NCI-H1436 (cell line): ENCODE measurements around the gene MFSD12.
"Not testable (repeated sequence)": the region's sequence is repeated elsewhere in the genome, so short reads cannot be mapped to it uniquely, and the experiment has no call there.

Source experiments
- DNase-seq: peaks from one replicate; lab custom pipeline; 2025; lab: John Stamatoyannopoulos, UW

MFSD12 gene

GRCh38 chr19:3536429-3537100, 20.8 kb downstream of the MFSD12 start:
- DNase-seq = no peak

DNA sequence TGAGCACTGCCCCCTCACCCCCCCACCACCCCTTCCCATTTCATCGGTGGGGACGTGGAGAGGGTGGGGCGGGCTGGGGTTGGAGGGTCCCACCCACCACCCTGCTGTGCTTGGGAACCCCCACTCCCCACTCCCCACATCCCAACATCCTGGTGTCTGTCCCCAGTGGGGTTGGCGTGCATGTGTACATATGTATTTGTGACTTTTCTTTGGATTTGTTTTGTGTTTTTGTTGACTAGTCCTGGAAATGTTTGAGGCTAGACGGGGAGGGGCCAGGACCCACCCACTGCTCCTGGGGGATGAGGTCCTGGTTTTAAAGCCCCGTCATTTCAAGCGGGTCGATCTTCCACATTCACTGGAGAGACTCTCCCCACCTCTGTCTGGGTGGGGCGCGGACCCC, 21.4 kb downstream of the MFSD12 start:
- no peak for DNase-seq

GRCh38 chr19:3535563-3535965, 21.8 kb downstream of the MFSD12 start:
- DNase-seq = no peak

DNA sequence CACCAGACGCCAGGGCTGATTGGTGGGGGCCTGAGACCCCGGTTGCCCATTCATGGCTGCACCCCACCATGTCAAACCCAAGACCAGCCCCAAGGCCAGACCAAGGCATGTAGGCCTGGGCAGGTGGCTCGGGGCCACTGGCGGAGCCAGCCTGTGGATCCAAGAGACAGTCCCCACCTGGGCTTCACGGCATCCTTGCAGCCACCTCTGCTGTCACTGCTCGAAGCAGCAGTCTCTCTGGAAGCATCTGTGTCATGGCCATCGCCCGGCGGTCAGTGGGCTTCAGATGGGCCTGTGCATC, 22.2 kb downstream of the MFSD12 start:
- DNase-seq = no peak

- no peak for DNase-seq
Observed at GRCh38 chr19:3534375-3535234, 22.8 kb downstream of the MFSD12 start.

DNA sequence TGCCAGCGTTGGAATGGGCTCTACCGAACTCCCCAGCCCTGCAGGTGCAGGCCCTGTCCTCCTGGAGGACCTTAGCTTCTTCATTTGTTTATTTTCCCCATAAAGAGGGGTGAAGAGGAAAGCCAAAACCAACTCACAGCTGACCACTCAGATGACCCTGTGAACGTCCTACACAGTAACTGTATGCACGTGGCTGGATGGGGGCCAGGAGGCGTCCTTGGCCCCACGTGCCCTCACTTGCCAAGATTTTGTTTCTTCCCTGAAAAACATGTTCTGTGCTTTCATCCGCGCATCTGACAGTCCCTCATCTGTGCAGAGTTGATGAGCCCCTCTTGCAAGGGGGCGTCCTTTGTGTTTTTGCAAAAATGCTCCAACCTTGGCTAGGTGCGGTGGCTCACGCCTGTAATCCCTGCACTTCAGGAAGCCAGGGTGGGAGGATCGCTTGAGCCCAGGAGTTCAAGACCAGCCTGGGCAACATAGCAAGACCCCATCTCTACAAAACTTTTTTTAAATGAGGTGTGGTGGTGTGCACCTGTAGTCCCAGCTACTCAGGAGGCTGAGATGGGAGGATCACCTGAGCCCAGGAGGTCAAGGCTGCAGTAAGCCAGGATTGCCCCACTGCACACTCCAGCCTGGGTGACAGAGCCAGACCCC, 23.7 kb downstream of the MFSD12 start:
- no peak for DNase-seq

- no peak for DNase-seq
Observed at GRCh38 chr19:3533033-3533432, 24.4 kb downstream of the MFSD12 start.

DNA sequence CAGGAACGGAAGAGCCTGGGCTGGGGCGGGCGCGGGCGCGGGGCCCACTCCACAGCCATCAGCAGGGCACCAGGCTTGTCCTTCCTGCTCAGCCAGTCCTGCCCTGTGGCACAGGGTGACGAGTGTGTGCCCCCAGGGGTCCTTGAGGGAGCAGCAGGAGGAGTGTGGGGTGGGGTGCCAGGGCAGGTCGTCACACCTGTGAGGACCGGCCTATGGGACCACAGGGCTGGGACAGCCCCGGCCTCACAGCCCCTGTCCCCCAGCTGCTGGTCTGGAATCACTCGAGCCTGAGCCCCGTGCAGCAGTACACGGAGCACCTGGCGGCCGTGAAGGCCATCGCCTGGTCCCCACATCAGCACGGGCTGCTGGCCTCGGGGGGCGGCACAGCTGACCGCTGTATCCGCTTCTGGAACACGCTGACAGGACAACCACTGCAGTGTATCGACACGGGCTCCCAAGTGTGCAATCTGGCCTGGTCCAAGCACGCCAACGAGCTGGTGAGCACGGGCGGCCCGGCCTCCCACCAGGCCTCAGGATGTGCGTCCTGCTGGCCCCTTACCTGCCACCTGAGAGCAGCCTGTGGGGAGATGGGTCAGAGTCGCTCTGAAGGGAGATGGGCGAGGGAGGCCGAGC, 25.1 kb downstream of the MFSD12 start:
- DNase-seq = no peak

- DNase-seq = no peak
Observed at GRCh38 chr19:3531716-3532115, 25.7 kb downstream of the MFSD12 start.

GRCh38 chr19:3530389-3530788, 27.0 kb downstream of the MFSD12 start:
- DNase-seq = no peak

DNA sequence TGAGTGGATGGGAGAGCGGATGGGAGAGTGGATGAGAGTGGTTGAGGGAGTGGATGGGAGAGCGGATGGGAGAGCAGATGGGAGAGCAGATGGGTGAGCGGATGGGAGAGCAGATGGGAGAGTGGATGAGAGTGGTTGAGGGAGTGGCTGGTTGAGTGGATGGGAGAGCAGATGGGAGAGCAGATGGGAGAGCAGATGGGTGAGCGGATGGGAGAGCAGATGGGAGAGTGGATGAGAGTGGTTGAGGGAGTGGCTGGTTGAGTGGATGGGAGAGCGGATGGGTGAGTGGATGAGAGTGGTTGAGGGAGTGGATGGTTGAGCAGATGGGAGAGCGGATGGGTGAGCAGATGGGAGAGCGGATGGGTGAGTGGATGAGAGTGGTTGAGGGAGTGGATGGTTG, 28.1 kb downstream of the MFSD12 start:
- DNase-seq = not testable (repeated sequence)

DNA sequence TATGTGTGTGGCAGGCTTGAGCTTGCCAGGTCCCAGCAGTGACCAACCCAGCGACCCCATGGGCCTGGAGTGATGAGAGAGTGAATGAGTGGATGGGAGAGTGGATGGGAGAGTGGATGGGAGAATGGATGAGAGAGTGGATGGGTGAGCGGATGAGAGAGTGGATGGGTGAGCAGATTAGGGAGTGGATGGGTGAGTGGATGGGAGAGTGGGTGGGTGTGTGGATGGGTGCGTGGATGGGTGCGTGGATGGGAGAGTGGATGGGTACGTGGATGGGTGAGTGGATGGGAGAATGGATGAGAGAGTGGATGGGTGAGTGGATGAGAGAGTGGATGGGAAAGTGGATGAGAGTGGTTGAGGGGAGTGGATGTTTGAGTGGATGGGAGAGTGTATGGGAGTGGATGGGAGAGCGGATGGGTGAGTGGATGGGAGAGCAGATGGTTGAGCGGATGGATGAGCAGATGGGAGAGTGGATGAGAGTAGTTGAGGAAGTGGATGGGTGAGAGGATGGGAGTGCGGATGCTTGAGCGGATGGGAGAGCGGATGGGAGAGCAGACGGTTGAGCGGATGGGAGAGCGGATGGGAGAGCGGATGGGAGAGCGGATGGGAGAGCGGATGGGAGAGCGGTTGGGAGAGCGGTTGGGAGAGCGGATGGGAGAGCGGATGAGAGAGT, 28.7 kb downstream of the MFSD12 start:
- DNase-seq = no peak

- DNase-seq = no peak
Observed at GRCh38 chr19:3528080-3528479, 29.3 kb downstream of the MFSD12 start.

DNA sequence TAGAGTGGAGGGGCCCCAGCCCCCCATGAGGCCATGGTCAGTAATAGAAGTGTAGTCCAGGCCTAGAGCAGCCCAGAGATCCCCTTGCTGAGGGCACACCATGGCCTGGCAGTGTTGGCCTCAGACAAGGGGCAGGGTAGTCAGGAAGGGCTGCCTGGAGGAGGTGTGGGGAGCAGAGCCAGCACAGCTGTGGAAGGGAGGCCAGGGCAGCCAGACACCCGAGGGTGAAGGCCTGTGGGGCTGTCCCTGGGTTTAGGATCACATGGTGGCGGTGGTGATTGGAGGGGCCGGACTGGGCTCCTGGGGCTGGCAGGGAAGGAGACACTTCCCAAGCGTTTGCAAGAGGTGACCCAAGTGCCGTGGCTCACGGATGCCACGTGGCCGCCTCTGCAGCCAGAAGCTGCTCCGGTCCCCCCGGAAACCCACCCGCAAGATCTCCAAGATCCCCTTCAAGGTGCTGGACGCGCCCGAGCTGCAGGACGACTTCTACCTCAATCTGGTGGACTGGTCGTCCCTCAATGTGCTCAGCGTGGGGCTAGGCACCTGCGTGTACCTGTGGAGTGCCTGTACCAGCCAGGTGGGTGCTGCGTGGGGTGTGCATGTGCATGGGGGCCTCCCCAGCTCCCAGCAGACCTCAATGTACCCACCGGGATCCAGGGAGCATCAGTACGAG, 30.0 kb downstream of the MFSD12 start:
- DNase-seq = no peak

DNA sequence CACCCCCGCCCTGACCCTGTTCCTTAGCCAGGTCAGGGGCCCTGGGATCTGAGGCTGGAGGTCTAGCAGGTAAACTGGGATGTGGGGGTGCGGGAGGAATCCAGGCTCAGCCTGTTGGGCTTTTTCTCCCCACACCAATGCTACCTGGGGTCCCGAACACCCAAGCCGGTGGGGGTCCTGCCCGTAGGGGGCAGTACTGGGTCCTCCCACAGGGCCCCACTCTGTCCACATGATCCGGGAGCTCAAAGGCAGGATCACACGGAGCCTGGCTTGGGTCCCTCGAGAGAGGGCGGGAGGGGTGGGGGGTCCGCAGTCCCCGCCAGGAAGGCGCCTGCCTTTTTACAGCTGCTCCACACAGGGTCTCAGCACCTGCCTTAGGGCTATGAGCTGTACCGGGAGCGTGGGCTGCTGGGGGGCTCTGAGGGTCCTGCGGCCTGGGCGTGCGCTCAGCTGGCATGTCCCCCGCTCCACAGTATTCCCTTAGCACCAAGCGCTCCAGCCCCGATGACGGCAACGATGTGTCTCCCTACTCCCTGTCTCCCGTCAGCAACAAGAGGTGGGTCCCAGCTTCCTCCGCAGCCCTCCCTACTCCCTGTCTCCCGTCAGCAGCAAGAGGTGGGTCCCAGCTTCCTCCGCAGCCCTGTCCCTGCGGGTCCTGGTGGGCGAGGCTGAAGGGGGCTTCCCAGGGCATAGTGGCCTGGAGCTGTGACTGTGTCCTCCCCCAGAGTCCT, 30.7 kb downstream of the MFSD12 start:
- DNase-seq = no peak

GRCh38 chr19:3524904-3525451, 32.4 kb downstream of the MFSD12 start:
- DNase-seq = no peak

DNA sequence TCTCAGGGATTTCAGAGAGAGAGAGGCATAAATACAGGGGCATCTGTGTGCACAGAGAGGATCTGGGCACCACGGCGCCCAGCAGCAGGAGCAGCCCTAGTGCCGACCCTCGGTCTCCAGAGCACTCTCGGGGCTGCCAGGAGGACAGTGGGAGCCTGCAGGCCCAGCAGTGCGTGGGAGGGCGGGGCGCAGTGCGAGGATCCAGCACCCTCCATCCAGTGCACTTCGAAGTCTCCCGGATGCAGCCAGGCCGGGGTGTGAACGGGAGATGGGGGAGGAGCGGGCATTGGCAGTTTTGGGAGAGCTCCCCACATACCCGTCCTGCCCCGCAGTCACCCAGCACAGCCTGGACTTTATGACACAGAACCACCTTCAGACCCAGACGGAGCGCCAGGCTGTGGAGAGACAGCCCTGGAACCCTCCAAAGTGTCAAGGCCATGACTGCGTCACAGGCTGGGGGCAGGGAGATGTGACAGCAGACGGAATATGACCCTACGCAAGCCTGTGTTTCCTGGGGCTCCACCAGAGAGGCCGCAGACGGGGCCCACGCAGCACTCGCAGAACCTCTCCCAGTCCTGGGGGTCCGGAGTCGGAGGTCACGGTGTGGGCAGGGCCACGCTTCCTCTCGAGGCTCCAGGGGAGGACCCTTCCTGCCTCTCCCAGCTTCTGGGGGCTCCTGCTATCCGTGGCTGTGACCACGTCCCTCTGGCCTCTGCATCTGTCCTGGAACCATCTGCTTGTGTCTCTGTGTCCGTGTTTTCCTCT, 33.1 kb downstream of the MFSD12 start:
- no peak for DNase-seq

DNA sequence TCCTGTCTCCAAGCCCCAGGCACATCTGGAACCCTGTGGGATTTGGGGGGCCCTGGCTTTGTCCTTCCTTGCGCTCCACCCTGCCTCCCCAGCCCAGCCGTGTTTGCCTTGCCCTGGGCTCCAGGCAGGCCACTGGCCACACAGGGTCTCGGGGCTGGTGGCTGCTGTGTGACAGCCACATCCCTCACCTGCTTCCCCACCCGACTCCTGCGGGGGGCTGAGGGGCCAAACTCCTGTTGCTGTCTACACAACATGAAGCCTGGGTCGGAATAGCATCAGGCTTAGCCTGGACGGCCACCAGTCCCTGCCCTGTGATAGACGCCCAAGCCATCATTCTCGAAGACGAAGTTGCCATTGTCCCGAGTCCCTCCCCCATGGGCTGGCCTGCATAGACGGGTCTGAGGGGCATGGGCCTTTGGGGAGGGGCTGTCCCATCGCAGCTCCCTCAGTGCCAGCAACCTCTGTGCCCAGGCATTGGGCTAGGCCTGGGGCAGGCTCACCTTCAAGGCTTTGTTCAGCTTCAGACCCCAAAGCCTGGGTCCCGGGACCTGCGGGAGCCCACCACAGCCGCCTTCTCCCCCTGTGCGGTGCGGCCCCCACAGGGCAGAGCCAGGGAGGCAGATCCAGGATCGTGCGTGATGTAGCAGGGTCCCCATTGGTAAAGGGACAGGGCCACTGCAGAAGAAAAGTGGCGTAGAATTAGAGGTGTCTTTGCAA, 33.9 kb downstream of the MFSD12 start:
- DNase-seq = no peak
